IPS-18a (cell line): Measurements from ENCODE around the gene HNF4A.

Experiments
- H3K27ac ChIP-seq: one replicate; pipeline ENCODE4 v1.5.1; 2013; ENCODE audit warnings: low read length
- H3K27me3 ChIP-seq: one replicate; pipeline ENCODE4 v1.6.1; 2013; ENCODE audit warnings: mild to moderate bottlenecking, low read length; ENCODE audit not compliant: control insufficient read depth, insufficient read depth
- H3K36me3 ChIP-seq: one replicate; pipeline ENCODE4 v1.6.1; 2013; ENCODE audit warnings: low read depth, low read length; ENCODE audit not compliant: control insufficient read depth
- H3K4me1 ChIP-seq: one replicate; pipeline ENCODE4 v1.6.1; 2013; ENCODE audit warnings: low read depth, low read length; ENCODE audit not compliant: control insufficient read depth
- H3K4me3 ChIP-seq: one replicate; pipeline ENCODE4 v1.5.1; 2013; ENCODE audit warnings: low read length
- H3K9ac ChIP-seq: one replicate; pipeline ENCODE4 v1.6.1; 2013; ENCODE audit warnings: mild to moderate bottlenecking, low read length, moderate library complexity
- H3K9me3 ChIP-seq: one replicate; pipeline ENCODE4 v1.6.1; 2013; ENCODE audit warnings: low read depth, low read length; ENCODE audit not compliant: control insufficient read depth

The HNF4A gene

GRCh38 chr20:44431502-44432234 lies 76.2 kb downstream of the HNF4A start:
- Histone ChIP-seq H3K9ac (no peak overlapping the region), H3K9me3 (no peaks in the 10 kb centered on the region), H3K4me1 (no peaks in the 10 kb centered on the region), H3K27me3 (no peaks in the 10 kb centered on the region), H3K27ac (no peak overlapping the region), H3K36me3 (no peaks in the 10 kb centered on the region), H3K4me3 (no peak overlapping the region)

GRCh38 chr20:44432618-44433577 lies 77.4 kb downstream of the HNF4A start:
- H3K4me1 ChIP-seq = no peaks in the 10 kb centered on the region
- H3K36me3 ChIP-seq = no peaks in the 10 kb centered on the region
- no peak overlapping the region for H3K9ac ChIP-seq
- no peaks in the 10 kb centered on the region for H3K27me3 ChIP-seq
- H3K4me3 ChIP-seq = no peak overlapping the region
- H3K27ac ChIP-seq = no peak overlapping the region
- no peaks in the 10 kb centered on the region for H3K9me3 ChIP-seq

GRCh38 chr20:44433751-44434538 lies 78.4 kb downstream of the HNF4A start:
- Histone ChIP-seq H3K27ac (no peak overlapping the region), H3K36me3 (no peaks in the 10 kb centered on the region), H3K4me3 (no peak overlapping the region), H3K27me3 (no peaks in the 10 kb centered on the region), H3K4me1 (no peaks in the 10 kb centered on the region), H3K9ac (no peak overlapping the region), H3K9me3 (no peaks in the 10 kb centered on the region)

- no peak overlapping the region for H3K27ac ChIP-seq
- no peaks in the 10 kb centered on the region for H3K9me3 ChIP-seq
- H3K4me1 ChIP-seq = no peaks in the 10 kb centered on the region
- no peak overlapping the region for H3K4me3 ChIP-seq
- no peaks in the 10 kb centered on the region for H3K27me3 ChIP-seq
- H3K9ac ChIP-seq = no peak overlapping the region
- H3K36me3 ChIP-seq = no peaks in the 10 kb centered on the region
Measured at GRCh38 chr20:44435630-44436335, 80.3 kb downstream of the HNF4A start.

DNA sequence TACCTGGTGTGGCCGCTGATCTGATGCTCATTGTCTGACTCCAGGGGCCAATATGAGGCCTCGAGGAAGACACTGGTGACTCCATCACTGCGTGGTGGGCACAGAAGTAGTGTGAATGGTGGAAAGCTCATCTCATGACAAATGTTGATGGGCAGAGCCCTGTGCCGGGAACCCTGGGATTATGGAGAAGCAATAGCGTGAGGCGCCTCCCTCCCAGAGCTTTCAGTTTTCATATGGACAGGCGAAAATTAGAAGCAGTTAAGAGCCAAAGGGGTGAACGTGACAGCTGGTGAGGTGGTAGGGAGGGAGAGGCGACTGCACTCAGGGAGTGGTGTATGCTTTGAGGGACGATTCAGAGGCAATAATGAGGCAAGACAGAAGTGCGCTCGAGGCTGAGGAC lies 80.9 kb downstream of the HNF4A start:
- H3K27ac ChIP-seq = no peak overlapping the region
- no peaks in the 10 kb centered on the region for H3K9me3 ChIP-seq
- H3K4me1 ChIP-seq = no peaks in the 10 kb centered on the region

GRCh38 chr20:44437497-44437896 lies 82.0 kb downstream of the HNF4A start:
- no peak overlapping the region for H3K27ac ChIP-seq
- no peaks in the 10 kb centered on the region for H3K4me1 ChIP-seq
- H3K4me3 ChIP-seq = no peak overlapping the region
- H3K9ac ChIP-seq = no peak overlapping the region
- no peaks in the 10 kb centered on the region for H3K27me3 ChIP-seq
- no peaks in the 10 kb centered on the region for H3K9me3 ChIP-seq
- no peaks in the 10 kb centered on the region for H3K36me3 ChIP-seq

More for the DNA sequence above, 80.9 kb downstream of the HNF4A start:
- H3K36me3 ChIP-seq = no peaks in the 10 kb centered on the region
- H3K4me3 ChIP-seq = no peak overlapping the region
- H3K9ac ChIP-seq = no peak overlapping the region
- H3K27me3 ChIP-seq = no peaks in the 10 kb centered on the region

- Histone ChIP-seq H3K9me3 (no peaks in the 10 kb centered on the region), H3K36me3 (no peaks in the 10 kb centered on the region), H3K4me1 (no peaks in the 10 kb centered on the region), H3K27ac (no peak overlapping the region), H3K27me3 (no peaks in the 10 kb centered on the region), H3K4me3 (no peak overlapping the region), H3K9ac (no peak overlapping the region)
Measured at GRCh38 chr20:44438782-44439181, 83.3 kb downstream of the HNF4A start.

DNA sequence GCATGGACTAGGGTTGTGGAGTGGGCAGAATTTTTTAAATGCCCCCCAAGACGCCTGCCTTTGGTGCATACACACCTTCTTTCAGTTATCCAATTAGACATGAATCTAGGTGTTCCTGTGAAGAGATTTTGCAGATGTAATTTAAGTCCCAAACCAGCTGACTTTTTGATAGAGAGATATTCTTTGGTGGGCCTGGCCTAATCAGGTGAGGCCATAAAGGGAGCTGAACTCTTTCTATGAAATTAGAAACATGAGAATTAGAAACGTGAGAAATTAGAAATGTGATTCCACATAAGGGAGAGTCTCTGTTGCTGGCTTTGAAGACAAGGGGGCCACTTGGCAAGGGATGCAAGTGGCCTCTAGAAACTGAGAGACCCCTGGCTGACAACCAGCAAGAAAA lies 83.8 kb downstream of the HNF4A start:
- H3K4me1 ChIP-seq = no peaks in the 10 kb centered on the region
- H3K36me3 ChIP-seq = no peaks in the 10 kb centered on the region
- no peak overlapping the region for H3K9ac ChIP-seq
- no peaks in the 10 kb centered on the region for H3K9me3 ChIP-seq
- no peak overlapping the region for H3K4me3 ChIP-seq
- no peaks in the 10 kb centered on the region for H3K27me3 ChIP-seq
- H3K27ac ChIP-seq = no peak overlapping the region

GRCh38 chr20:44442298-44443070 lies 87.0 kb downstream of the HNF4A start:
- Histone ChIP-seq H3K9ac (no peak overlapping the region), H3K9me3 (no peaks in the 10 kb centered on the region), H3K4me1 (no peaks in the 10 kb centered on the region), H3K27me3 (no peaks in the 10 kb centered on the region), H3K36me3 (no peaks in the 10 kb centered on the region), H3K4me3 (no peak overlapping the region), H3K27ac (no peak overlapping the region)

- H3K27ac ChIP-seq = no peak overlapping the region
- H3K27me3 ChIP-seq = no peaks in the 10 kb centered on the region
Measured at GRCh38 chr20:44445742-44446710, 90.5 kb downstream of the HNF4A start.

More at GRCh38 chr20:44445742-44446710, 90.5 kb downstream of the HNF4A start:
- H3K36me3 ChIP-seq = no peaks in the 10 kb centered on the region
- H3K4me3 ChIP-seq = no peak overlapping the region
- no peaks in the 10 kb centered on the region for H3K4me1 ChIP-seq
- no peaks in the 10 kb centered on the region for H3K9me3 ChIP-seq
- no peak overlapping the region for H3K9ac ChIP-seq
